ENCODE results near the gene KISS1R.

The KISS1R gene

GRCh38 chr19:966485-967088, 49.5 kb downstream of the KISS1R start:
- peaks cover 5% of the 10 kb centered on the region for H3K9me3 Mint-ChIP-seq (ENCODE audit: low read depth)
- H3K4me1 Mint-ChIP-seq (ENCODE audit: low read depth) = no peaks in the 10 kb centered on the region
- no peak overlapping the region for H3K4me3 Mint-ChIP-seq
- H3K36me3 Mint-ChIP-seq = peaks cover 7% of the 10 kb centered on the region
- no peak overlapping the region for H3K27ac Mint-ChIP-seq
- H3K27me3 Mint-ChIP-seq = no peaks in the 10 kb centered on the region
